Measurements from ENCODE around the gene PVALB.

Gene PVALB

GRCh38 chr22:36816636-36817524, at the start of gene PVALB:
Gene PVALB, minus strand, starts transcription at chr22:36817035. Its CDS starts 30 bp downstream, at chr22:36817005.
- no peak within 1 kb of the TSS for H3K4me3 ChIP-seq (ENCODE audit: low read depth, low read length)
- DNase-seq (ENCODE audit: low read depth), result no peak
- no peak for TF ChIP-seq CTCF (IDR thresholded peaks at IDR 0.05; ENCODE audit: low read depth, low read length, missing control alignments)
- in situ Hi-C loops (cut with HindIII; ENCODE audit: low sequenced_read_pairs), result no loop called here

GRCh38 chr22:36865346-36865745, 48.5 kb upstream of the PVALB start:
- no peak overlapping the region for H3K4me3 ChIP-seq (ENCODE audit: low read depth, low read length)
- TF ChIP-seq CTCF (IDR thresholded peaks at IDR 0.05; ENCODE audit: low read depth, low read length, missing control alignments), result no peak
- in situ Hi-C loops (cut with HindIII; ENCODE audit: low sequenced_read_pairs), result no loop called here
- DNase-seq (ENCODE audit: low read depth), result no peak

- H3K4me3 ChIP-seq (ENCODE audit: low read depth, low read length), result no peak overlapping the region
- in situ Hi-C loops (cut with HindIII; ENCODE audit: low sequenced_read_pairs), result no loop called here
- no peak for TF ChIP-seq CTCF (IDR thresholded peaks at IDR 0.05; ENCODE audit: low read depth, low read length, missing control alignments)
- no peak for DNase-seq (ENCODE audit: low read depth)
These were observed 47.8 kb upstream of the PVALB start for GRCh38 chr22:36864454-36865215.

GRCh38 chr22:36863979-36864378, 47.1 kb upstream of the PVALB start:
- H3K4me3 ChIP-seq (ENCODE audit: low read depth, low read length), result no peak overlapping the region
- in situ Hi-C loops (cut with HindIII; ENCODE audit: low sequenced_read_pairs), result no loop called here
- TF ChIP-seq CTCF (IDR thresholded peaks at IDR 0.05; ENCODE audit: low read depth, low read length, missing control alignments), result no peak
- DNase-seq (ENCODE audit: low read depth), result no peak

GRCh38 chr22:36863281-36863680, 46.4 kb upstream of the PVALB start:
- no peak overlapping the region for H3K4me3 ChIP-seq (ENCODE audit: low read depth, low read length)
- DNase-seq (ENCODE audit: low read depth), result no peak
- in situ Hi-C loops (cut with HindIII; ENCODE audit: low sequenced_read_pairs), result no loop called here
- no peak for TF ChIP-seq CTCF (IDR thresholded peaks at IDR 0.05; ENCODE audit: low read depth, low read length, missing control alignments)

GRCh38 chr22:36862251-36863242, 45.7 kb upstream of the PVALB start:
- TF ChIP-seq CTCF (IDR thresholded peaks at IDR 0.05; ENCODE audit: low read depth, low read length, missing control alignments), result no peak
- in situ Hi-C loops (cut with HindIII; ENCODE audit: low sequenced_read_pairs), result no loop called here
- DNase-seq (ENCODE audit: low read depth), result no peak
- no peak overlapping the region for H3K4me3 ChIP-seq (ENCODE audit: low read depth, low read length)
